Measurements from ENCODE around the gene METRNL.
"Not testable (repeated sequence)": the region's sequence is repeated elsewhere in the genome, so short reads cannot be mapped to it uniquely, and the experiment has no call there.

Gene METRNL

DNA sequence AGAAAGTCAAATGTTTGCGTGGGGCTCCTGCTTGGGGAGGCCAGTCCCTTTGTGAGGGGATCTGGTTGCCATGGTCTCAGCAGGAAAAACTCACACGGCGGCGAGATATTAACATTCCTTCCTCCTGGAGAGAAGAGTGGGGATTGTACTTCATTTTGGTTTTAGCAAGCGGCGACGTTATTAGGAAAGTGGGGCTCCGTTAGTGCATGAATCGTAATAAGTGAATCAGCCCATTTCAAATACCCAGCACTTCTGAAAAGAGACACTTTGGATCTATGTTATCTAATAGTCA is 41.6 kb upstream of the METRNL start:
- Histone ChIP-seq H3K4me3 (ENCODE audit: severe bottlenecking) (no peak overlapping the region), H3K36me3 (ENCODE audit: low read depth) (peaks cover 30% of the 10 kb centered on the region), H3K27ac (ENCODE audit: poor library complexity, severe bottlenecking) (no peak overlapping the region), H3K9me3 (ENCODE audit: severe bottlenecking) (peaks cover 10% of the 10 kb centered on the region), H3K4me1 (ENCODE audit: insufficient read depth, poor library complexity, severe bottlenecking) (no peaks in the 10 kb centered on the region), H3K27me3 (ENCODE audit: insufficient read depth, poor library complexity, severe bottlenecking) (no peaks in the 10 kb centered on the region)
- DNase-seq (ENCODE audit: low spot score) (no peak), ATAC-seq (ENCODE audit: low read depth) (no peak)
- TF ChIP-seq, protein P1, sequence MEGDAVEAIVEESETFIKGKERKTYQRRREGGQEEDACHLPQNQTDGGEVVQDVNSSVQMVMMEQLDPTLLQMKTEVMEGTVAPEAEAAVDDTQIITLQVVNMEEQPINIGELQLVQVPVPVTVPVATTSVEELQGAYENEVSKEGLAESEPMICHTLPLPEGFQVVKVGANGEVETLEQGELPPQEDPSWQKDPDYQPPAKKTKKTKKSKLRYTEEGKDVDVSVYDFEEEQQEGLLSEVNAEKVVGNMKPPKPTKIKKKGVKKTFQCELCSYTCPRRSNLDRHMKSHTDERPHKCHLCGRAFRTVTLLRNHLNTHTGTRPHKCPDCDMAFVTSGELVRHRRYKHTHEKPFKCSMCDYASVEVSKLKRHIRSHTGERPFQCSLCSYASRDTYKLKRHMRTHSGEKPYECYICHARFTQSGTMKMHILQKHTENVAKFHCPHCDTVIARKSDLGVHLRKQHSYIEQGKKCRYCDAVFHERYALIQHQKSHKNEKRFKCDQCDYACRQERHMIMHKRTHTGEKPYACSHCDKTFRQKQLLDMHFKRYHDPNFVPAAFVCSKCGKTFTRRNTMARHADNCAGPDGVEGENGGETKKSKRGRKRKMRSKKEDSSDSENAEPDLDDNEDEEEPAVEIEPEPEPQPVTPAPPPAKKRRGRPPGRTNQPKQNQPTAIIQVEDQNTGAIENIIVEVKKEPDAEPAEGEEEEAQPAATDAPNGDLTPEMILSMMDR (IDR thresholded peaks at IDR 0.05; ENCODE audit: poor library complexity, severe bottlenecking) = no peak

DNA sequence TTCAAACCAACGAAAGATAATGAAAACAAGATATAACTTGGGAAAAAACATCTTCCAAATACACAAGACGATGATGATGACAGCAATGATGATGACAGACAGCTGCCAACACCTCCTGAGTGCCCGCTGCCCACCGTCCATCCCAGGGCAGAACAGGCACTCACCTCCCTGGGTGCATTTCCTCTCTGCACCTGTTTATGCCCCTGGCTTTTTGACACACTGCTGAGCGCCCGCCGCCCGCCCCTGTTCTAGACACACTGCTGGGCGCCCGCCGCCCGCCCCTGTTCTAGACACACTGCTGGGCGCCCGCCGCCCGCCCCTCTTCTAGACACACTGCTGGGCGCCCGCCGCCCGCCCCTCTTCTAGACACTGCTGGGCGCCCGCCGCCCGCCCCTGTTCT is 40.4 kb upstream of the METRNL start:
- H3K9me3 ChIP-seq (ENCODE audit: severe bottlenecking) = peaks cover 10% of the 10 kb centered on the region
- DNase-seq (ENCODE audit: low spot score); H3K4me1 ChIP-seq (ENCODE audit: insufficient read depth, poor library complexity, severe bottlenecking); H3K27ac ChIP-seq (ENCODE audit: poor library complexity, severe bottlenecking); ATAC-seq (ENCODE audit: low read depth); H3K27me3 ChIP-seq (ENCODE audit: insufficient read depth, poor library complexity, severe bottlenecking); H3K4me3 ChIP-seq (ENCODE audit: severe bottlenecking): not testable (repeated sequence)
- H3K36me3 ChIP-seq (ENCODE audit: low read depth) = peaks cover 38% of the 10 kb centered on the region

DNA sequence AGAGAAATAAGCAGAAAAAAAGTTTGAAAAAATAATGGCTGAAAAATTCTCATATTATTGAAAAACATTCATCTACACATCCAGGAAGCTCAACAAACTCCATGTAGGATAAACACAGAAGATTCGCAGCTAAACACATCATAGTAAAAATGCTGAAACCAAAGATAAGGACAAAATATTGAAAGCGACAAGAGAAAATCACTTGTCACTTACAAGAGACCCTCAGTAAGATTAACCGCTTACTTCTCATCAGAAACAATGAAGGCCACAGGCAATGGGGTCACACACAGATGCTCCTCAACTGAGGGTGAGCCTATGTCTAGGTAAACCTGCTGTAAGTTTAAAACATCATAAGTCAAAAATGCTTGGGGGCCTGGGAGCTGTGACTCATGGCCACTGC is 38.1 kb upstream of the METRNL start:
- TF ChIP-seq, protein P1 (IDR thresholded peaks at IDR 0.05; ENCODE audit: poor library complexity, severe bottlenecking) = no peak
- DNase-seq (ENCODE audit: low spot score) (no peak), ATAC-seq (ENCODE audit: low read depth) (no peak)
- no peaks in the 10 kb centered on the region for H3K27me3 ChIP-seq (ENCODE audit: insufficient read depth, poor library complexity, severe bottlenecking)
- H3K27ac ChIP-seq (ENCODE audit: poor library complexity, severe bottlenecking) = no peak overlapping the region
- no peak overlapping the region for H3K4me3 ChIP-seq (ENCODE audit: severe bottlenecking)
- H3K9me3 ChIP-seq (ENCODE audit: severe bottlenecking) = peaks cover 10% of the 10 kb centered on the region
- H3K4me1 ChIP-seq (ENCODE audit: insufficient read depth, poor library complexity, severe bottlenecking) = no peaks in the 10 kb centered on the region
- H3K36me3 ChIP-seq (ENCODE audit: low read depth) = peaks cover 36% of the 10 kb centered on the region

DNA sequence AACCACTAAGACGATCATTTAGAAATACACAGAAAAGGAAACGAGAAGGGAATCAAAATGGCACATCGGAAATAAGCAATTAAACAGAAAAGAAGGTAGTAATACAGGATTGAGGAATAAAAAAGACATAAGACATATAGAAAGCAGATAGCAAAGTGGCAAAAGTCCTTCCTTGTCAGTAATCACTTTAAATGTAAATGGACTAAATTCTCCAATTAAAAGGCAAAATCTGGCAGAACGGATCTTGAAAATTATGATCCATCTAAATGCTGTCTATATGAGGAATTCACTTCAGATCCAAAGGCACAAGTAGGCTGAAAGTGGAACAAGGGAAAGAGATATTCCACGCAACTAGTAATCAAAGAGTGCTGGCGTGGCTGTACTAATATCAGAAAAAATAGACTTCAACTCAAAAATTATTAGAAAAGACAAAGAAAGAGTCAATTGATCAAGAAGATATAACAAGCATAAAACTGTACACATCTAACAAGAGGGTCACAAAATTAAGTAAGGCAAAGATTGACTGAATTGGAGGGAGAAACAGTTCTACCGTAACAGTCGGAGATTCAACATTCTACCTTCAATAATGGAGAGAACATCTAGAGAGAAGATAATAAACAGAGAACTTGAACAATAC is 36.8 kb upstream of the METRNL start:
- ATAC-seq (ENCODE audit: low read depth) = no peak
- no peak overlapping the region for H3K4me3 ChIP-seq (ENCODE audit: severe bottlenecking)
- H3K9me3 ChIP-seq (ENCODE audit: severe bottlenecking) = peaks cover 10% of the 10 kb centered on the region
- no peaks in the 10 kb centered on the region for H3K27me3 ChIP-seq (ENCODE audit: insufficient read depth, poor library complexity, severe bottlenecking)
- TF ChIP-seq, protein P1 (IDR thresholded peaks at IDR 0.05; ENCODE audit: poor library complexity, severe bottlenecking) = no peak
- no peak for DNase-seq (ENCODE audit: low spot score)
- H3K27ac ChIP-seq (ENCODE audit: poor library complexity, severe bottlenecking) = no peak overlapping the region
- peaks cover 44% of the 10 kb centered on the region for H3K36me3 ChIP-seq (ENCODE audit: low read depth)
- H3K4me1 ChIP-seq (ENCODE audit: insufficient read depth, poor library complexity, severe bottlenecking) = no peaks in the 10 kb centered on the region

DNA sequence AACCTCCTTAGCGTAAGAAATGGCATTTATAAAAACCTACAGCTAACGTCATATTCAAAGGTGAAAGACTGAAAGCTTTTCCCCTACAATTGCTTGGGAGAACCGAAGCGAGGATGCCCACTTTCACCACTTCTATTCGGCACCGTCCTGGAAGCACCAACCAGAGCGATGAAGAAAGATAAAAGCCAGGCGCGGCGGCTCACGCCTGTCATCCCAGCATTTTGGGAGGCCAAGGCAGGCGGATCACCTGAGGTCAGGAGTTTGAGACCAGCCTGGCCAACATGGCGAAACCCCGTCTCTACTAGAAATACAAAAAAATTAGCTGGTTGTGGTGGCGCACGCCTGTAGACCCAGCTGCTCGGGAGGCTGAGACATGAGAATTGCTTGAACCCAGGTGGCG is 34.9 kb upstream of the METRNL start:
- Histone ChIP-seq H3K9me3 (ENCODE audit: severe bottlenecking) (peaks cover 10% of the 10 kb centered on the region), H3K4me1 (ENCODE audit: insufficient read depth, poor library complexity, severe bottlenecking) (peaks cover 12% of the 10 kb centered on the region), H3K36me3 (ENCODE audit: low read depth) (peaks cover 41% of the 10 kb centered on the region)
- H3K27me3 ChIP-seq (ENCODE audit: insufficient read depth, poor library complexity, severe bottlenecking); H3K4me3 ChIP-seq (ENCODE audit: severe bottlenecking); DNase-seq (ENCODE audit: low spot score); ATAC-seq (ENCODE audit: low read depth); H3K27ac ChIP-seq (ENCODE audit: poor library complexity, severe bottlenecking): not testable (repeated sequence)

DNA sequence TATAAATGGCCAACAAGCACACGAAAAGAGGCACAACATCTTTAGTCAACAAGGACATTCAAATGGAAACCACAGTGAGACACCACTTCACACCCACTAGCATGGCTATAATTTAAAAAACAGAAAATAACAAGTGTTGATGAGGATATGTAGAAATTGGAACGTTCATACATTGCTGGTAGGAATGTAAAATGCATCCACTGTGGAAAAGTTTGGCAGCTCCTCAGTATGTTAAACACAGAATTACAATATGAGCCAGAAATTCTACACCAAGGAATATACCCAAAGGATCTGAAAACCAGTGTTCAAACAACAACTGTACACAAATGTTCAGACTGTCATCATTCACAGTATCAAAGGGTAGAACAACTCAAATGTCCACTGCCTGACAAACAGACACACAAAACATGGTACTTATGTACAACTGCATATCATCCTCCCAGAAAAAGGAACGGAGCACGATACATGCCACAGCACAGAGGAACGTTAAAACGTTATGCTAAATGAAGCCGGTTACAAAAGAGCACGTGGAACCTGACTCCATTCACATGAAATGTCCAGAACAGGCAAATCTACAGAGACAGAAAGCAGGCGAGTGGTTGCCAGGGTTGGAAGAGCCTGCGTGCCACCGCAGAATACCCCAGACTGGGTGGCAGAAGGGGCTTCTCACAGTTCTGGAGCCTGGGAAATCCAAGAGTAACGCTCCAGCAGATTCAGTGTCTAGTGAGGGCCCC is 32.8 kb upstream of the METRNL start:
- Histone ChIP-seq H3K4me1 (ENCODE audit: insufficient read depth, poor library complexity, severe bottlenecking) (peaks cover 12% of the 10 kb centered on the region), H3K36me3 (ENCODE audit: low read depth) (peaks cover 31% of the 10 kb centered on the region), H3K27ac (ENCODE audit: poor library complexity, severe bottlenecking) (no peak overlapping the region), H3K4me3 (ENCODE audit: severe bottlenecking) (no peak overlapping the region), H3K27me3 (ENCODE audit: insufficient read depth, poor library complexity, severe bottlenecking) (no peaks in the 10 kb centered on the region), H3K9me3 (ENCODE audit: severe bottlenecking) (peaks cover 4% of the 10 kb centered on the region)
- TF ChIP-seq, protein P1 (IDR thresholded peaks at IDR 0.05; ENCODE audit: poor library complexity, severe bottlenecking) = no peak
- ATAC-seq (ENCODE audit: low read depth) (no peak), DNase-seq (ENCODE audit: low spot score) (no peak)

Data from RWPE2 (cell line).